Body of pancreas (tissue), 4 donors: ENCODE measurements around the gene RNF151.
A peak's percentile ranks its signal among the peaks of the same experiment; 100 is the strongest.

Experiments used
- CTCF ChIP-seq, 7 experiments: fragments of 450-650 bp in 4 of 7; fragments of 200-600 bp in 3 of 7; sonication (generic) in 3 of 7; IDR thresholded peaks; one replicate each; pipeline ENCODE4 v1.5.1; 2016 to 2019; ENCODE audit warnings: antibody characterized with exemption in 7 of 7
- POLR2A ChIP-seq, 3 donors: fragments of 450-650 bp; IDR thresholded peaks; one replicate each; pipeline ENCODE4 v1.6.1; 2016; ENCODE audit warnings: antibody characterized with exemption in 3 of 3, mild to moderate bottlenecking in 2 of 3

- TF ChIP-seq CTCF (IDR thresholded peaks at IDR 0.05) (peak in 1 of 7 experiments; percentile 11), POLR2A (IDR thresholded peaks at IDR 0.05) (peak; percentile 84 to 92 (median 91))
Observed at GRCh38 chr16:2009791-2010510, 43.3 kb downstream of the RNF151 start, which contains the start of gene ZNF598.
